Panc1 (cell line): ENCODE measurements around the gene LRATD1. TPM values are rescaled to one million over a fixed set of nuclear protein-coding genes. Genes with fewer than 3 reads are reported as not detected.

ENCODE experiments used
- ATAC-seq: fragments of 200-7000 bp; cut with Tn5 transposase; 2 replicates; pipeline ENCODE4 v1.9.1; 2020; ENCODE audit warnings: mild to moderate bottlenecking, moderate library complexity
- BruUV-seq: library from RNA; stranded (reverse); fragments of 400-500 nt; replicated peaks from 2 replicates; lab custom pipeline; 2021; lab: Mats Ljungman, UMichigan
- CTCF ChIA-PET: fragments of 300-600 bp; sonication (Branson Sonifier 250); formaldehyde crosslinking; loops from one replicate; lab custom pipeline; 2022; ENCODE audit warnings: antibody characterized with exemption; lab: Charles Lee
- POLR2A ChIA-PET: fragments of 300-600 bp; sonication (Branson Sonifier 250); formaldehyde crosslinking; loops from one replicate; lab custom pipeline; 2022; ENCODE audit warnings: antibody characterized with exemption; lab: Charles Lee
- DNase-seq: peaks from one replicate; pipeline ENCODE4 v3.0.0-alpha.2; 2010; ENCODE audit warnings: low read depth, low spot score
- H3K27ac ChIP-seq: 2 replicates; pipeline ENCODE4 v1.5.1; 2011; ENCODE audit warnings: mild to moderate bottlenecking, low read length, inconsistent platforms
- H3K27me3 ChIP-seq: fragments of 200-500 bp; sonication (Bioruptor generic); 2 replicates; pipeline ENCODE4 v1.6.0; 2014; ENCODE audit warnings: low read length, inconsistent platforms; ENCODE audit not compliant: control insufficient read depth, insufficient read depth
- H3K36me3 ChIP-seq: fragments of 200-500 bp; sonication (Bioruptor generic); 2 replicates; pipeline ENCODE4 v1.5.1; 2014; ENCODE audit warnings: inconsistent platforms, mild to moderate bottlenecking, low read length, moderate library complexity; ENCODE audit not compliant: control insufficient read depth, insufficient read depth
- H3K4me1 ChIP-seq: 2 replicates; pipeline ENCODE4 v1.5.1; 2011; ENCODE audit warnings: inconsistent platforms, mild to moderate bottlenecking, low read length, moderate library complexity; ENCODE audit not compliant: control insufficient read depth, insufficient read depth
- H3K4me3 ChIP-seq, 2 experiments: 2 replicates each; pipeline ENCODE4 v1.5.1; 2011 to 2012; ENCODE audit warnings: low read depth in 2 of 2, low read length in 2 of 2, mild to moderate bottlenecking in 2 of 2, inconsistent platforms in 1 of 2, moderate library complexity in 1 of 2
- H3K9me3 ChIP-seq: fragments of 200-500 bp; sonication (Bioruptor generic); 2 replicates; pipeline ENCODE4 v1.5.1; 2014; ENCODE audit warnings: low read depth, mild to moderate bottlenecking, inconsistent platforms, low read length, moderate library complexity; ENCODE audit not compliant: control insufficient read depth, insufficient read depth
- CTCF ChIP-seq: fragments of 450-650 bp; IDR thresholded peaks from 2 replicates; pipeline ENCODE4 v1.5.1; 2017; ENCODE audit warnings: mild to moderate bottlenecking
- POLR2AphosphoS5 ChIP-seq: IDR thresholded peaks from 2 replicates; pipeline ENCODE4 v1.6.1; 2012; ENCODE audit warnings: mild to moderate bottlenecking, low read depth, low read length, moderate library complexity
- REST ChIP-seq, 2 experiments: IDR thresholded peaks; 2 replicates each; pipeline ENCODE4 v1.6.1; 2011 to 2012; ENCODE audit warnings: low read depth in 2 of 2, control low read depth in 1 of 2, low read length in 1 of 2, mild to moderate bottlenecking in 1 of 2, moderate library complexity in 1 of 2; ENCODE audit not compliant: insufficient read depth in 1 of 2
- SIN3A ChIP-seq: IDR thresholded peaks from 2 replicates; pipeline ENCODE4 v1.6.1; 2012; ENCODE audit warnings: low read depth, mild to moderate bottlenecking, low read length, moderate library complexity, borderline replicate concordance; ENCODE audit not compliant: insufficient read depth
- TCF7L2 ChIP-seq: IDR thresholded peaks from 2 replicates; pipeline ENCODE4 v1.6.1; 2011; ENCODE audit warnings: mild to moderate bottlenecking, low read depth, low read length, inconsistent platforms
- in situ Hi-C: cut with HindIII; loops from 2 replicates; pipeline ENCODE4 v1.10.0; 2016; ENCODE audit warnings: low sequenced_read_pairs, low pct_unique_long_range_greater_than_20kb
- intact Hi-C: fragments of 100-400 bp; cut with micrococcal nuclease; formaldehyde crosslinking; loops from one replicate; pipeline ENCODE4 v1.10.0; 2022; ENCODE audit not compliant: unreplicated experiment
- total RNA-seq: library from RNA; stranded (reverse); gene quantifications from one replicate; pipeline ENCODE4 v1.2.1, GENCODE V29; 2021; ENCODE audit not compliant: unreplicated experiment

Gene LRATD1
- total RNA-seq, 1 experiment from 2014 or later, result 0.05 TPM

- BruUV-seq, result no TSS peak
Measured at GRCh38 chr2:14647714-14648113, 15.2 kb downstream of the LRATD1 start.

DNA sequence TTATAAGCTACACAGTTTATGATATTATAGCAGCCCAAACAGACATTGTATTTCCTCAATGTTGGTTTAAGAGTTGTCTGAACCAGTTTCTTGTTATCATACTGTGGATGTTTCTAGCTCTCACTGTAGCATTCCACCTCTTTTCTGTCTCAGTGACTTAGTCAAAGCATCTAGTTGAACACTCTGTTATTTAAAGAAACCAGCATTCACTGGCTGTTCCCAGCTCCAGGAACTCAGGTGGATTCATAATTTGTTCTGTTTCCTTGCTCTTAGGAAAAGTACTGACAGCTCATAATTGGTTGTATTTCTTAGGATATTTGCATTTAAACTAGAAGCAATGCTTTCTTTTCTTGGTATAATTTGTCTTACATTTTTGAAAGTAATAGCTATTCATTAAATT, 17.5 kb downstream of the LRATD1 start:
- no TSS peak for BruUV-seq
- no peak for TF ChIP-seq POLR2AphosphoS5
- no peak for TF ChIP-seq CTCF
- TF ChIP-seq REST (IDR thresholded peaks at IDR 0.05; ENCODE audit: insufficient read depth in 1 of 2, low read depth in 2 of 2, low read length in 1 of 2), result no peak
- TF ChIP-seq SIN3A, result no peak
- TF ChIP-seq TCF7L2, result no peak
- Histone ChIP-seq H3K9me3 (no peaks in the 10 kb centered on the region), H3K36me3 (no peaks in the 10 kb centered on the region), H3K27me3 (no peaks in the 10 kb centered on the region), H3K4me1 (no peaks in the 10 kb centered on the region), H3K4me3 (no peak overlapping the region), H3K27ac (no peak overlapping the region)
- DNase-seq (no peak), ATAC-seq (no peak)
- in situ Hi-C loops (no loop called here), intact Hi-C loops (no loop called here)
- POLR2A ChIA-PET, result no interaction called here
- CTCF ChIA-PET, result no interaction called here

More at GRCh38 chr2:14647714-14648113, 15.2 kb downstream of the LRATD1 start:
- ChIA-PET POLR2A (no interaction called here), CTCF (no interaction called here)
- intact Hi-C loops (no loop called here), in situ Hi-C loops (no loop called here)
- Histone ChIP-seq H3K27me3 (no peaks in the 10 kb centered on the region), H3K36me3 (no peaks in the 10 kb centered on the region), H3K4me3 (no peak overlapping the region), H3K4me1 (no peaks in the 10 kb centered on the region), H3K27ac (no peak overlapping the region), H3K9me3 (no peaks in the 10 kb centered on the region)
- ATAC-seq (no peak), DNase-seq (no peak)
- TF ChIP-seq REST (IDR thresholded peaks at IDR 0.05; ENCODE audit: insufficient read depth in 1 of 2, low read depth in 2 of 2, low read length in 1 of 2) (no peak), POLR2AphosphoS5 (no peak), TCF7L2 (no peak)
